Measurements from ENCODE around the gene POLR2E. TPM values are rescaled to one million over a fixed set of nuclear protein-coding genes. Genes with fewer than 3 reads are reported as not detected.

The POLR2E gene
- polyA plus RNA-seq, 1 of the 3 experiments (the other 2 are of a cell fraction), result 283 TPM

- CTCF ChIA-PET, result interaction anchor here (0.6 to 1.8 kb wide), 7 partner anchors 12 to 202 kb away, joined by 3 to 6 read pairs (median 3); no protein-coding TSS in a partner anchor
- H2AFZ ChIP-seq (ENCODE audit: low read depth), result no peak overlapping the region
- WGBS (ENCODE audit: low lambda C conversion rate), result 40% methylated on average over 15 of the region's 43 CpGs
Observed at GRCh38 chr19:1041835-1042685, 53.1 kb downstream of the POLR2E start.

GRCh38 chr19:1041272-1041834 is 53.8 kb downstream of the POLR2E start:
- Histone ChIP-seq H2AFZ (ENCODE audit: low read depth) (no peak overlapping the region), H3K9ac (no peak overlapping the region), H3K9me3 (no peaks in the 10 kb centered on the region), H3F3A (replicated peaks; ENCODE audit: insufficient read depth) (peaks cover 30% of the 10 kb centered on the region), H3K4me1 (ENCODE audit: control insufficient read depth in 1 of 2, insufficient read depth in 2 of 2, low read depth in 1 of 2, low read length in 1 of 2) (peaks cover 0 to 31% of the 10 kb centered on the region in 2 experiments; a peak in 2 of 4 replicates), H3K9me2 (no peaks in the 10 kb centered on the region), H3K79me2 (ENCODE audit: insufficient read depth) (no peaks in the 10 kb centered on the region), H3K27ac (ENCODE audit: low read depth in 2 of 2, low read length in 1 of 2) (no peak overlapping the region), H4K20me1 (ENCODE audit: insufficient read depth) (peaks cover 18% of the 10 kb centered on the region), H3K4me2 (peak overlapping the region; percentile 96), H3K4me3 (ENCODE audit: low read depth in 2 of 2, low read length in 1 of 2) (peak overlapping the region; percentile 47 to 67; a peak in 3 of 4 replicates), H3K36me3 (replicated peaks in 1 of 2; ENCODE audit: control insufficient read depth in 1 of 2, insufficient read depth in 2 of 2, low read length in 1 of 2) (peaks cover 8% of the 10 kb centered on the region in 2 experiments), H3K27me3 (ENCODE audit: insufficient read depth) (no peaks in the 10 kb centered on the region)
- no peak for DNase-seq
- ChIA-PET CTCF (interaction anchor here (0.8 to 1.8 kb wide), 8 partner anchors 13 to 203 kb away, joined by 3 to 6 read pairs (median 3); no protein-coding TSS in a partner anchor), POLR2A (interaction anchor here (0.8 to 1.2 kb wide), 3 partner anchors 14 to 63 kb away, joined by 3 to 4 read pairs (median 3); partner anchors contain the start of gene GPX4)
- TF ChIP-seq SMC3 (IDR thresholded peaks at IDR 0.05; ENCODE audit: low read depth, low read length), result no peak
- TF ChIP-seq RCOR1 (IDR thresholded peaks at IDR 0.05; ENCODE audit: low read length), result no peak
- TF ChIP-seq TAF1 (IDR thresholded peaks at IDR 0.05; ENCODE audit: borderline replicate concordance, low read depth, low read length), result no peak
- TF ChIP-seq TEAD4 (IDR thresholded peaks at IDR 0.05; ENCODE audit: borderline replicate concordance, insufficient read depth), result no peak
- TF ChIP-seq EP300 (IDR thresholded peaks at IDR 0.05; ENCODE audit: borderline replicate concordance in 1 of 2, low read depth in 1 of 2, low read length in 1 of 2), result no peak
- TF ChIP-seq YY1 (IDR thresholded peaks at IDR 0.05; ENCODE audit: low read depth), result no peak
- no peak for TF ChIP-seq FOXM1 (IDR thresholded peaks at IDR 0.05; ENCODE audit: low read depth)
- no peak for TF ChIP-seq PBX3 (IDR thresholded peaks at IDR 0.05)
- TF ChIP-seq MEF2A (IDR thresholded peaks at IDR 0.05; ENCODE audit: borderline replicate concordance, low read depth), result no peak
- no peak for TF ChIP-seq SIN3A (IDR thresholded peaks at IDR 0.05; ENCODE audit: borderline replicate concordance, low read depth, low read length)
- TF ChIP-seq MXI1 (IDR thresholded peaks at IDR 0.05; ENCODE audit: low read depth, low read length), result no peak
- TF ChIP-seq GABPA (IDR thresholded peaks at IDR 0.05; ENCODE audit: low read depth), result no peak
- 15% methylated on average over 9 of the region's 26 CpGs for WGBS (ENCODE audit: low lambda C conversion rate)

More at GRCh38 chr19:1041835-1042685, 53.1 kb downstream of the POLR2E start:
- POLR2A ChIA-PET, result interaction anchor here (0.8 to 1.2 kb wide), 3 partner anchors 15 to 62 kb away, joined by 3 to 4 read pairs (median 3); partner anchors contain the start of gene GPX4
- Histone ChIP-seq H3K79me2 (ENCODE audit: insufficient read depth) (no peaks in the 10 kb centered on the region), H3K4me3 (ENCODE audit: low read depth in 2 of 2, low read length in 1 of 2) (no peak overlapping the region), H3K36me3 (replicated peaks in 1 of 2; ENCODE audit: control insufficient read depth in 1 of 2, insufficient read depth in 2 of 2, low read length in 1 of 2) (peaks cover 8% of the 10 kb centered on the region in 2 experiments), H3K27ac (ENCODE audit: low read depth in 2 of 2, low read length in 1 of 2) (no peak overlapping the region), H3K27me3 (ENCODE audit: insufficient read depth) (no peaks in the 10 kb centered on the region), H3K9me2 (no peaks in the 10 kb centered on the region), H3K4me2 (no peak overlapping the region), H3K4me1 (ENCODE audit: control insufficient read depth in 1 of 2, insufficient read depth in 2 of 2, low read depth in 1 of 2, low read length in 1 of 2) (peaks cover 0 to 31% of the 10 kb centered on the region in 2 experiments; a peak in 2 of 4 replicates), H3K9me3 (no peaks in the 10 kb centered on the region), H3F3A (replicated peaks; ENCODE audit: insufficient read depth) (peaks cover 26% of the 10 kb centered on the region), H3K9ac (no peak overlapping the region), H4K20me1 (ENCODE audit: insufficient read depth) (peaks cover 16% of the 10 kb centered on the region)
- TF ChIP-seq FOXJ3 (CRISPR knock-in tag; IDR thresholded peaks at IDR 0.05) (no peak), GABPA (IDR thresholded peaks at IDR 0.05; ENCODE audit: low read depth) (no peak), NFIC (IDR thresholded peaks at IDR 0.05; ENCODE audit: borderline replicate concordance) (no peak), CHD2 (IDR thresholded peaks at IDR 0.05; ENCODE audit: low read length, partially characterized antibody) (no peak)
- DNase-seq, result no peak
